GM12865 (cell line): ENCODE results near the gene RB1.
"Not testable (repeated sequence)": the region's sequence is repeated elsewhere in the genome, so short reads cannot be mapped to it uniquely, and the experiment has no call there.

Source experiments
- DNase-seq: peaks from one replicate; pipeline ENCODE4 v3.0.0; 2010; ENCODE audit warnings: low read depth
- H3K4me3 ChIP-seq: 2 replicates; pipeline ENCODE4 v1.5.1; 2011; ENCODE audit warnings: mild to moderate bottlenecking, low read depth, low read length, control low read depth
- TF ChIP-seq, protein P1 (sequence below): IDR thresholded peaks from 2 replicates; pipeline ENCODE4 v1.5.1; 2011; ENCODE audit warnings: low read length, control low read depth, low read depth, inconsistent platforms; ENCODE audit not compliant: insufficient read depth; ENCODE audit errors: missing control alignments

RB1 gene

DNA sequence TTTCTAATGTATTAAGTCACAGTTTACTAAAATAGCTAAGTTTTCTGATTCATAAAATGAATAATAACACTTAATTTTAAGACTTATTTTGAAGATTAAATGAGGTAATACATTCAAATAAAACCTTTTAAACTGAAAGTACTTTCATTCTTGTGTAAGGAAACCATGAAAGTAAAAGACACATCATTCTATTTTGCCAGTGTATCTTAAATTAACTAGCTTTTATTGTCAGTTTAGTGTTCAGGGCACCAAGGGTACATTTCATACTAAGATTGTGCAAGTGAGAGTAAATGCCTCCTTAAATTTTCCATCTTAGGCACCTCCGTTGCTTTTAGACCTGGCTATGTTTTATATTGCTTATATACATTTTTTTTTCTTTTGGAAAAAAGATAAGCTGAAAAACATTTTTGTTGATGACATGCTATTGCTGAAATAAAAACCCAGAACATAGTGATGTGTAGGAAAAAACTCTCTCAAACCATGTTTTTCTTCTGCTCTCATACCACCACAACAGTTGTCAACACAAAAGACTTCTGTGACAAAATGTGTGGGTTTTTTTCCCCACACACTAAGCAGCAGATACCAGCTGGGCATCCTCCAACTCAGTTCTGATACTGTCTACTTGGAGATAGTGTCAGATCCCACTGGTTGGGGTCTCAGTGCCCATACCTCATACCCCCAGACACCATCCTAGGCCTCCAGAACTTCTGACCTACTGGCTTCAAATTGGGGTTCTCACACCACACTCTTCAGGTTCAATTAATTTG, 140.1 kb downstream of the RB1 start:
- no peak overlapping the region for H3K4me3 ChIP-seq
- no peak for DNase-seq
- TF ChIP-seq, protein P1, sequence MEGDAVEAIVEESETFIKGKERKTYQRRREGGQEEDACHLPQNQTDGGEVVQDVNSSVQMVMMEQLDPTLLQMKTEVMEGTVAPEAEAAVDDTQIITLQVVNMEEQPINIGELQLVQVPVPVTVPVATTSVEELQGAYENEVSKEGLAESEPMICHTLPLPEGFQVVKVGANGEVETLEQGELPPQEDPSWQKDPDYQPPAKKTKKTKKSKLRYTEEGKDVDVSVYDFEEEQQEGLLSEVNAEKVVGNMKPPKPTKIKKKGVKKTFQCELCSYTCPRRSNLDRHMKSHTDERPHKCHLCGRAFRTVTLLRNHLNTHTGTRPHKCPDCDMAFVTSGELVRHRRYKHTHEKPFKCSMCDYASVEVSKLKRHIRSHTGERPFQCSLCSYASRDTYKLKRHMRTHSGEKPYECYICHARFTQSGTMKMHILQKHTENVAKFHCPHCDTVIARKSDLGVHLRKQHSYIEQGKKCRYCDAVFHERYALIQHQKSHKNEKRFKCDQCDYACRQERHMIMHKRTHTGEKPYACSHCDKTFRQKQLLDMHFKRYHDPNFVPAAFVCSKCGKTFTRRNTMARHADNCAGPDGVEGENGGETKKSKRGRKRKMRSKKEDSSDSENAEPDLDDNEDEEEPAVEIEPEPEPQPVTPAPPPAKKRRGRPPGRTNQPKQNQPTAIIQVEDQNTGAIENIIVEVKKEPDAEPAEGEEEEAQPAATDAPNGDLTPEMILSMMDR: no peak

DNA sequence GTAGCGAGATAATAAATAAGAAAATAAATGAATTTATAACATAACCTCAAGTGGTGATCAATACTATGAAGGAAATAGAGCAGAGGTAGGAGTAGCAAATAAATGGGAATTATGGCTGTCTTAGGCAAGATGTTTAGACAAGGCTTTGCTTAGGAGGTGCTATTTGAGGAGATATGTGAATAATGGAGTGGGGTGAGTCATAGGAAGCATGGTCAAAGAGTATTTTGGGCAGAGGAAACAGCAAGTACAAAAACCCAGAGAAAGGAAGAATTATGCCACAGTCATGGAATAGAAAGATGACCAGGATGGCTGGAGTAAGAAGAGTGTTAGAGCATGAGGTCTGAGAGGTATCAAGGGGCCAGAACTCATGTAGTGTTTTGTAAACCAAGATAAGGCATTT, 142.9 kb downstream of the RB1 start:
- no peak overlapping the region for H3K4me3 ChIP-seq
- no peak for DNase-seq
- TF ChIP-seq, protein P1: no peak

DNA sequence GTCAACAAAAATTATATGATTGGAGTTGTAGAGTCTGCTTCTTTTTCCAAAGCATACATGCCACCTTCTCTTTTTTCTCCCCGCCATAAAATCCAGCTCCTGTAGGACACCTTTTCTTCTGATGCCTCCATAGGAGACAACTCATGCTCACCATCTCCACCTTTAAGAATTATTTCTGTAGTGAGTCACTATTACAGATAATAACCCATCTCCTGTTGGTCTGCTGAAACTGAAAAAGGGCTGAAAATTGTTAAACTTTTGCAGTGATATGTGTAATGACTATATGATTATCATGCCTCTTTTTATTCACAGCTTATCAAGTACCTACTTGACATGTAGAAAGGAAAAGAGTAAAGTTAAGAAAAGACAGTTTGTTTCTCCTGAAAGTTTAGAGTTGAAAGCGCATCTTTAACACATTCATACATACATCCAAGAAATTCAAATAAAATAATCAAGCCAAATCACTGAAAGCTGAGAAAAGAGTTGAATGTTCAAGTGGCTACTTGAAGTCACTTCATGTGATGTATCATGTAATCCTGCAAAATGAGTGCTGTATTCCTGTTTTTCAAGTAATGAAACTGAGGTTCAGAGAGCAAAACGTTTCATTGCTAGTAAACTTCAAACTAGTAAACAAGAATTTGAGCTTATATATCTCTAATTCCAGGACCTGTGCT, 144.9 kb downstream of the RB1 start:
- TF ChIP-seq, protein P1: no peak
- no peak overlapping the region for H3K4me3 ChIP-seq
- DNase-seq: no peak

DNA sequence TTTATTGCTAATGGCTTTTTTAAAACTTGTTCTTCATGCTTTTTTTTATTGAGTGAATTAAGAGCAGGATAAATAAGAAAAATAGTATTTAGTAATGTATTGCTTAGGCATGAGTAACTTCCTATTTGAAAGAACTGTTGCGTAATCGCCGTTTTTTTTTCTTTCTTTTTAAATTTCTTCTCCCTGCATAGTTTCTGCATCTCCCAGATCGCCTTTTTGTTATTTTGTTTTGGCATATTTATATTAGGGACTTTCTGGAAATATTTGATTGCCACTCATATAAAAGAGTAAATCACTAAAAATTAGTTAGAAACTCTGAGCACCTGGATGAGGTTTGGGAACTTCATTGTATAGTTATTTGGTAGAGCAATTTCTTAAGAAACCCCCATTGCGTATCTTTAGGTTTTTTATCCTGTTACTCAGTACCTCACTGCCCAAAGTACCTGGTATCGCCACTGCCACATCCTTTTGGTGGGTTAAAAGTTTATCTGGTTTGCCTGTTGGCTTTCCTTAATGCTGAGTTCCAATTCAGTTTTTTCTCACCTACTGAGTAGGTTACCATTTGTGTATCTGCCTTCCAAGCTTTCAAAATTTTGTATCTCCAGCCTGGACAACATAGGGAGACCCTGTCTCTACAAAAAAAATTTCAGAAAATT, 145.5 kb downstream of the RB1 start:
- no peak overlapping the region for H3K4me3 ChIP-seq
- TF ChIP-seq, protein P1: no peak
- no peak for DNase-seq

DNA sequence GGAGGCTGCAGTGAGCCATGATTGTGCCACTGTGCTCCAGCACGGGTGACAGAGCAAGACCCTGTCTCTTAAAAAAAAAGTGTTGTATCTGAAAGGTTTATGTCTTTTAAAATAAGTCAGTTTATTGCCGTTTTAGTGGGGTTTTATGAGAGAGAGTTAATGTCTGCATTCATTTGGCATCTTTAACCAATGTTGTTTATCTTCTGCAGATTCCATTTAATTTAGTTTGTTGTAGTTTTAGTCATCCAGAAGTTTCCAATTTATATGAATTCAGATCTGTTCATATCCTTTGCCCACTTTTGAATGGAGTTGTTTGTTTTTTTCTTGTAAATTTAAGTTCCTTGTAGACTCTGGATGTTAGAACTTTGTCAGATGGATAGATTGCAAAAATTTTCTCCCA, 146.1 kb downstream of the RB1 start:
- TF ChIP-seq, protein P1: no peak
- no peak for DNase-seq
- H3K4me3 ChIP-seq: no peak overlapping the region

DNA sequence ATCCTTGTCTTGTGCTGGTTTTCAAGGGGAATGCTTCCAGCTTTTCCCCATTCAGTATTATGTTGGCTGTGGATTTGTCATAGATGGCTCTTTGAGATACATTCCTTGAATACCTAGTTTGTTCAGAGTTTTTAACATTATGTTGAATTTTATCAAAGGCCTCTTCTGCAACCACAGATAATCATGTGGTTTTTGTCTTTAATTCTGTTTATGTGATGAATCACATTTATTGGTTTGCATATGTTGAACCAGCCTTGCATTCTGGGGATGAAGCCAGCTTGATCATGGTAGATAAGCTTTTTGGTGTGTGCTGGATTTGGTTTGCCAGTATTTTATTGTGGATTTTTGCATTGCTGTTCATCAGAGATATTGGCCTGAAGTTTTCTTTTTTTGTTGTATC, 147.6 kb downstream of the RB1 start:
- not testable (repeated sequence) for H3K4me3 ChIP-seq, DNase-seq

DNA sequence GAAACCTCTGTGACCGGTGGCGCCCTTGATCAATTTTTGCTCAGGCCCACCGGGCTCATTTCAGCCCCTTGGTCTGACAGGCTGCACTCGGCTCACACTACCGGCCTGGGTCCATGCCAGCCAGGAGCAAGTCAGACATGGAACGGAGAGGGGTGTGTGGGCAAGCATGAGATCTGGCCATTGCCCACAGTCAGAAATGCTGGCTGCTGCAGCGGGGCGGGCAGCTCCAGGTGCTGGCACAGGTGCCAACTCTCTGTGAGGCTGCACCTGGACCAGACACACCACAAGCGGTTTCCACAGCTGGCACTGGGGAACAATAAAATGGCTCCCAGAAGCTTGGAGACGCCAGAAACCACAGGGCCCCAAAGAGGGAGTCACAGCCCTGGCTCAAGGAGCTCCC, 153.0 kb downstream of the RB1 start:
- TF ChIP-seq, protein P1: no peak
- no peak for DNase-seq
- H3K4me3 ChIP-seq: no peak overlapping the region
